Neural progenitor cell (in vitro differentiated cells): ENCODE measurements around the gene PTPN4. TPM values are rescaled to one million over a fixed set of nuclear protein-coding genes. Genes with fewer than 3 reads are reported as not detected.

Experiments used
- DNase-seq: peaks from one replicate; pipeline ENCODE4 v3.0.0-alpha.2; 2016; ENCODE audit warnings: low spot score
- H2AFZ ChIP-seq: fragments of 200-600 bp; sonication (generic); replicated peaks from 2 replicates; pipeline ENCODE4 v1.6.1; 2016; ENCODE audit warnings: antibody characterized with exemption
- H3F3A ChIP-seq: fragments of 200-600 bp; sonication (generic); 2 replicates; pipeline ENCODE4 v1.6.1; 2016; ENCODE audit warnings: antibody characterized with exemption, low read depth
- H3K27ac ChIP-seq: fragments of 200-600 bp; sonication (generic); 2 replicates; pipeline ENCODE4 v1.5.1; 2016; ENCODE audit warnings: mild to moderate bottlenecking
- H3K27me3 ChIP-seq: fragments of 200-600 bp; sonication (generic); 2 replicates; pipeline ENCODE4 v1.6.1; 2016; ENCODE audit warnings: mild to moderate bottlenecking, moderate library complexity
- H3K36me3 ChIP-seq: fragments of 200-600 bp; sonication (generic); 2 replicates; pipeline ENCODE4 v1.5.1; 2016
- H3K4me1 ChIP-seq: fragments of 200-600 bp; sonication (generic); 2 replicates; pipeline ENCODE4 v1.6.1; 2016; ENCODE audit warnings: mixed run types
- H3K4me2 ChIP-seq: fragments of 200-600 bp; sonication (generic); 2 replicates; pipeline ENCODE4 v1.6.1; 2016
- H3K4me3 ChIP-seq: fragments of 200-600 bp; sonication (generic); 2 replicates; pipeline ENCODE4 v1.5.1; 2016
- H3K79me2 ChIP-seq: fragments of 200-600 bp; sonication (generic); 2 replicates; pipeline ENCODE4 v1.6.1; 2016; ENCODE audit warnings: low read depth
- H3K9ac ChIP-seq: fragments of 200-600 bp; sonication (generic); 2 replicates; pipeline ENCODE4 v1.6.1; 2016
- H3K9me3 ChIP-seq: fragments of 200-600 bp; sonication (generic); 2 replicates; pipeline ENCODE4 v1.5.1; 2016; ENCODE audit warnings: low read depth
- H4K20me1 ChIP-seq: fragments of 200-600 bp; sonication (generic); 2 replicates; pipeline ENCODE4 v1.6.1; 2016; ENCODE audit warnings: low read depth
- H3K27ac Mint-ChIP-seq: 3 replicates; pipeline ENCODE4 v1.8.0; 2021; ENCODE audit warnings: mixed read lengths
- H3K27me3 Mint-ChIP-seq: 2 replicates; pipeline ENCODE4 v1.8.0; 2022; ENCODE audit warnings: low read depth, mild to moderate bottlenecking, inconsistent platforms, moderate library complexity, mixed read lengths; ENCODE audit not compliant: insufficient read depth
- H3K36me3 Mint-ChIP-seq: 3 replicates; pipeline ENCODE4 v1.8.0; 2021; ENCODE audit warnings: mixed read lengths
- H3K4me1 Mint-ChIP-seq: 3 replicates; pipeline ENCODE4 v1.8.0; 2021; ENCODE audit warnings: mixed read lengths
- H3K4me3 Mint-ChIP-seq: 3 replicates; pipeline ENCODE4 v1.8.0; 2021; ENCODE audit warnings: mild to moderate bottlenecking, moderate library complexity, mixed read lengths
- H3K9me3 Mint-ChIP-seq: 3 replicates; pipeline ENCODE4 v1.8.0; 2020; ENCODE audit warnings: mixed read lengths
- EZH2 ChIP-seq: fragments of 200-600 bp; sonication (generic); IDR thresholded peaks from 2 replicates; pipeline ENCODE4 v1.6.1; 2017; ENCODE audit warnings: antibody characterized with exemption, mild to moderate bottlenecking, moderate library complexity
- EZH2phosphoT487 ChIP-seq: fragments of 200-600 bp; sonication (generic); IDR thresholded peaks from 2 replicates; pipeline ENCODE4 v1.6.1; 2017; ENCODE audit warnings: antibody characterized with exemption
- total RNA-seq: library from RNA; depleted of rRNA; stranded (reverse); fragments of >200 nt; gene quantifications from 2 replicates; pipeline ENCODE4 v1.2.3, GENCODE V29; 2015; ENCODE audit warnings: low replicate concordance
- TF ChIP-seq, protein P1 (sequence below): fragments of 200-600 bp; sonication (generic); IDR thresholded peaks from 2 replicates; pipeline ENCODE4 v1.5.1; 2017; ENCODE audit warnings: antibody characterized with exemption, mild to moderate bottlenecking

The PTPN4 gene, protein sequence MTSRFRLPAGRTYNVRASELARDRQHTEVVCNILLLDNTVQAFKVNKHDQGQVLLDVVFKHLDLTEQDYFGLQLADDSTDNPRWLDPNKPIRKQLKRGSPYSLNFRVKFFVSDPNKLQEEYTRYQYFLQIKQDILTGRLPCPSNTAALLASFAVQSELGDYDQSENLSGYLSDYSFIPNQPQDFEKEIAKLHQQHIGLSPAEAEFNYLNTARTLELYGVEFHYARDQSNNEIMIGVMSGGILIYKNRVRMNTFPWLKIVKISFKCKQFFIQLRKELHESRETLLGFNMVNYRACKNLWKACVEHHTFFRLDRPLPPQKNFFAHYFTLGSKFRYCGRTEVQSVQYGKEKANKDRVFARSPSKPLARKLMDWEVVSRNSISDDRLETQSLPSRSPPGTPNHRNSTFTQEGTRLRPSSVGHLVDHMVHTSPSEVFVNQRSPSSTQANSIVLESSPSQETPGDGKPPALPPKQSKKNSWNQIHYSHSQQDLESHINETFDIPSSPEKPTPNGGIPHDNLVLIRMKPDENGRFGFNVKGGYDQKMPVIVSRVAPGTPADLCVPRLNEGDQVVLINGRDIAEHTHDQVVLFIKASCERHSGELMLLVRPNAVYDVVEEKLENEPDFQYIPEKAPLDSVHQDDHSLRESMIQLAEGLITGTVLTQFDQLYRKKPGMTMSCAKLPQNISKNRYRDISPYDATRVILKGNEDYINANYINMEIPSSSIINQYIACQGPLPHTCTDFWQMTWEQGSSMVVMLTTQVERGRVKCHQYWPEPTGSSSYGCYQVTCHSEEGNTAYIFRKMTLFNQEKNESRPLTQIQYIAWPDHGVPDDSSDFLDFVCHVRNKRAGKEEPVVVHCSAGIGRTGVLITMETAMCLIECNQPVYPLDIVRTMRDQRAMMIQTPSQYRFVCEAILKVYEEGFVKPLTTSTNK
- total RNA-seq = 51.8 and 52.1 TPM in 2 replicates

DNA sequence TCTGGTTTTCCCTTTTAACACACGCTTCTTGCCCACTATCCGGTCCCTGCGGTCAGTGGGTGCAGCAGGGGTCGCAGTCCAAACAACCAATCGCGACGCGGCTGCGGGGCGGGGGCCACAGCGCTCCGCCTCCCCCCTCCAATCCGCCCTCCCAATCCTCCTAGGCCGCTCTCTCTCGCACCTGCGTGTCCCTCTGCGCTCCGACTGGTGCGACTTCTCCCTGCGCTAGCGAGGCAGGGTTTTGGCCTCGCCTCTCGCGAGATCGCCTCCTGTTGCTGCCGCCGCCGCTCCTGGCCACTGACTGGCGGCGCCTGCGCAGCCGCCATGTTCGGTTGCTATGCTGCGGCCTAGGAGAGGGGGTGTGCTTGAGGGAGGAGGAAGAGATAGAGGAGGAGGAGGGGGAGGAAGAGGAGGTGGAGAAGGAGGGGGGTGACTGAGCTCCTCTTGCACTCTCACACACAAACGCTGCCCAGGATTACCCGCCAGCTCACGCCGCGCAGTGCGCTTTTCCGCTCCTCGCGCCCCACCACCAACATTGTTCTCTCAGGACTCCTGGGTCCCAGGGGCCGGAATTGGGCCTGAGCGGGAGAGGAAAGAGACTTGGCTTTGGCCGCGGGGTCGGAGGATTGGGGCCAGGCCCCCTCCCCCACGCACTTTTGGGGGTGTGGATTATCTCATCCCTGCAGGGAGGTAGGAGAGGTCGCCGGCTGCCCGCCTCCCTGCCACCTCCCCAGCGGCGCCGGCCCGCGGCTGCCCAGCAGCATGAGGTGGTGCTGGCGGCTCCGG, at the start of gene PTPN4:
Gene PTPN4 (plus strand): TSS at position 472 of the 786 bp plus-strand sequence. CDS start 49,932 bp downstream, outside the sequence.
- peaks cover under 1% of the 10 kb centered on the region for H3K36me3 Mint-ChIP-seq
- peaks cover 32% of the 10 kb centered on the region for H3K4me1 ChIP-seq
- H3K4me3 Mint-ChIP-seq = peak within 1 kb of the TSS; percentile 90
- H3K4me3 ChIP-seq = peak within 1 kb of the TSS; percentile 98
- peak within 1 kb of the TSS; percentile 96 for H3K27ac ChIP-seq
- no peaks in the 10 kb centered on the region for H3K36me3 ChIP-seq
- no peaks in the 10 kb centered on the region for H3K27me3 ChIP-seq
- H3K27me3 Mint-ChIP-seq = no peaks in the 10 kb centered on the region
- H3K9me3 Mint-ChIP-seq = peaks cover under 1% of the 10 kb centered on the region
- H3K9me3 ChIP-seq = no peaks in the 10 kb centered on the region
- peaks cover 24% of the 10 kb centered on the region for H3F3A ChIP-seq
- H2AFZ ChIP-seq = peak within 1 kb of the TSS; percentile 84
- peak within 1 kb of the TSS; percentile 97 for H3K4me2 ChIP-seq
- H3K27ac Mint-ChIP-seq = peak within 1 kb of the TSS; percentile 89
- TF ChIP-seq, protein P1, sequence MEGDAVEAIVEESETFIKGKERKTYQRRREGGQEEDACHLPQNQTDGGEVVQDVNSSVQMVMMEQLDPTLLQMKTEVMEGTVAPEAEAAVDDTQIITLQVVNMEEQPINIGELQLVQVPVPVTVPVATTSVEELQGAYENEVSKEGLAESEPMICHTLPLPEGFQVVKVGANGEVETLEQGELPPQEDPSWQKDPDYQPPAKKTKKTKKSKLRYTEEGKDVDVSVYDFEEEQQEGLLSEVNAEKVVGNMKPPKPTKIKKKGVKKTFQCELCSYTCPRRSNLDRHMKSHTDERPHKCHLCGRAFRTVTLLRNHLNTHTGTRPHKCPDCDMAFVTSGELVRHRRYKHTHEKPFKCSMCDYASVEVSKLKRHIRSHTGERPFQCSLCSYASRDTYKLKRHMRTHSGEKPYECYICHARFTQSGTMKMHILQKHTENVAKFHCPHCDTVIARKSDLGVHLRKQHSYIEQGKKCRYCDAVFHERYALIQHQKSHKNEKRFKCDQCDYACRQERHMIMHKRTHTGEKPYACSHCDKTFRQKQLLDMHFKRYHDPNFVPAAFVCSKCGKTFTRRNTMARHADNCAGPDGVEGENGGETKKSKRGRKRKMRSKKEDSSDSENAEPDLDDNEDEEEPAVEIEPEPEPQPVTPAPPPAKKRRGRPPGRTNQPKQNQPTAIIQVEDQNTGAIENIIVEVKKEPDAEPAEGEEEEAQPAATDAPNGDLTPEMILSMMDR = no peak
- TF ChIP-seq EZH2phosphoT487 = no peak
- TF ChIP-seq EZH2 = peak; percentile 46
- peaks cover 46% of the 10 kb centered on the region for H3K79me2 ChIP-seq
- peak within 1 kb of the TSS; percentile 87 for H3K9ac ChIP-seq
- peaks cover 14% of the 10 kb centered on the region for H4K20me1 ChIP-seq
- DNase-seq = peak; percentile 100
- peaks cover 29% of the 10 kb centered on the region for H3K4me1 Mint-ChIP-seq

DNA sequence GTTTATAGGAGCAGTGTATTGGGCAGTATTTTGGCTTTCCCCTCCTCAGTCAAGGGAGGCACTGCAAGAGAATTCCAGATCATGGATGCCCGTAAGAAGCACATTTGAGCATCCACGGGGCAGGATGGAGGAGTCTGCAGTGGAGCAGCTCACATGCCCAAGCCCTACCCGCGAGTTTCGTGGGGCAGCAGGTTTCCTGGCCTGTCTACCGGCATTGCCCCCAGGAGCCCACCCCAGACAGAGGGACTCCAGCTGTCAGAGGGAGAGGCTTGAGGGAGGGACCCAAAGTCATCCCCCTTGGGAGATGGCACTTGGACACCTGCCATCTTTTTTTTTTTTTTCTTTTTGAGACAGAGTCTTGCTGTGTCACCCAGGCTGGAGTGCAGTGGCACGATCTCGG, 49.4 kb upstream of the PTPN4 start:
- no peaks in the 10 kb centered on the region for H3K36me3 Mint-ChIP-seq
- TF ChIP-seq, protein P1 = no peak
- TF ChIP-seq EZH2 (no peak), EZH2phosphoT487 (no peak)
- no peak overlapping the region for H3K4me3 Mint-ChIP-seq
- H3K9ac ChIP-seq = no peak overlapping the region
- H3K4me2 ChIP-seq = no peak overlapping the region
- H3F3A ChIP-seq = no peaks in the 10 kb centered on the region
- H3K36me3 ChIP-seq = no peaks in the 10 kb centered on the region
- no peak overlapping the region for H3K4me3 ChIP-seq
- no peaks in the 10 kb centered on the region for H3K4me1 ChIP-seq
- H2AFZ ChIP-seq = no peak overlapping the region
- no peak for DNase-seq
- peaks cover 5% of the 10 kb centered on the region for H3K9me3 Mint-ChIP-seq
- H4K20me1 ChIP-seq = no peaks in the 10 kb centered on the region
- H3K79me2 ChIP-seq = no peaks in the 10 kb centered on the region
- no peaks in the 10 kb centered on the region for H3K9me3 ChIP-seq
- H3K27ac ChIP-seq = no peak overlapping the region
- peaks cover 3% of the 10 kb centered on the region for H3K27me3 Mint-ChIP-seq
- H3K4me1 Mint-ChIP-seq = peaks cover 15% of the 10 kb centered on the region
- no peak overlapping the region for H3K27ac Mint-ChIP-seq
- no peaks in the 10 kb centered on the region for H3K27me3 ChIP-seq

DNA sequence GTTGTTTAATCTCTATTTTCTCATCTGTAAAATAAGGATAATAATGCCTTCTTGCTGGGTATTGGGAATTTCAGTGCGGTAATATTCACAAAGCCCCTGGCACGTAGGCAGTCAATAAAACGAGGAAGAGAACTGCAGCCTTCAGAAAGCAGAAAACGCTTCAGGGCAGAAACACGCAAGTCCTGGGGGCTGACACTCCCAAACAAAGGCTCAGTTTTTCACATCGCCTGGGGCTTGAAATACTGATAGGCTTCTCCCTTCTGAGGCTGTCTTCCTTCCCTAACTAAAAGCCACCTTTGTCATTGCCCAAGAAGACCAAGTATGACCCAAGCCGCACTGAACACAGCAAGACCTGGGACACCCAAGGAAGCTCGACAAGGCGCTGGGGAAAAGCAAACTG, 48.4 kb upstream of the PTPN4 start:
- no peak for DNase-seq
- Histone ChIP-seq H3F3A (no peaks in the 10 kb centered on the region), H4K20me1 (no peaks in the 10 kb centered on the region), H3K27ac (no peak overlapping the region), H3K4me2 (no peak overlapping the region), H3K9me3 (no peaks in the 10 kb centered on the region), H3K79me2 (no peaks in the 10 kb centered on the region), H3K9ac (no peak overlapping the region), H2AFZ (no peak overlapping the region), H3K27me3 (no peaks in the 10 kb centered on the region), H3K4me3 (no peak overlapping the region), H3K36me3 (no peaks in the 10 kb centered on the region), H3K4me1 (no peaks in the 10 kb centered on the region)
- peaks cover 16% of the 10 kb centered on the region for H3K4me1 Mint-ChIP-seq
- H3K9me3 Mint-ChIP-seq = peaks cover 2% of the 10 kb centered on the region
- no peak overlapping the region for H3K4me3 Mint-ChIP-seq
- TF ChIP-seq, protein P1 = no peak
- no peak for TF ChIP-seq EZH2phosphoT487
- no peak for TF ChIP-seq EZH2
- H3K27ac Mint-ChIP-seq = no peak overlapping the region
- H3K27me3 Mint-ChIP-seq = peaks cover 3% of the 10 kb centered on the region
- no peaks in the 10 kb centered on the region for H3K36me3 Mint-ChIP-seq
